Stimulated activated effector memory CD8-positive, alpha-beta T cell treated with anti-CD3 and anti-CD28 coated beads, Interleukin-12 subunit alpha, Interleukin-12 subunit beta, amount 100 ng/mL, for 72 hours (primary cell): Measurements from ENCODE around the gene INPP5D.
"Not testable (repeated sequence)": the region's sequence is repeated elsewhere in the genome, so short reads cannot be mapped to it uniquely, and the experiment has no call there.

Experiments used
- ATAC-seq: fragments of 150-1000 bp; cut with Tn5 transposase; 2 replicates; pipeline ENCODE4 v1.10.0; 2021
- DNase-seq, 2 donors: peaks; one replicate each; pipeline ENCODE4 v3.0.0; 2021 to 2022; ENCODE audit warnings: low spot score in 2 of 2
- H3K27ac Mint-ChIP-seq: one replicate; pipeline ENCODE4 v1.8.0; 2022; ENCODE audit warnings: mild to moderate bottlenecking, mixed read lengths
- H3K36me3 Mint-ChIP-seq: one replicate; pipeline ENCODE4 v1.8.0; 2022; ENCODE audit warnings: mild to moderate bottlenecking, mixed read lengths
- H3K4me1 Mint-ChIP-seq: one replicate; pipeline ENCODE4 v1.8.0; 2022; ENCODE audit warnings: mixed read lengths
- H3K4me3 Mint-ChIP-seq: one replicate; pipeline ENCODE4 v1.8.0; 2022; ENCODE audit warnings: mild to moderate bottlenecking, mixed read lengths
- H3K9me3 Mint-ChIP-seq: one replicate; pipeline ENCODE4 v1.8.0; 2022; ENCODE audit warnings: mixed read lengths

The INPP5D gene

DNA sequence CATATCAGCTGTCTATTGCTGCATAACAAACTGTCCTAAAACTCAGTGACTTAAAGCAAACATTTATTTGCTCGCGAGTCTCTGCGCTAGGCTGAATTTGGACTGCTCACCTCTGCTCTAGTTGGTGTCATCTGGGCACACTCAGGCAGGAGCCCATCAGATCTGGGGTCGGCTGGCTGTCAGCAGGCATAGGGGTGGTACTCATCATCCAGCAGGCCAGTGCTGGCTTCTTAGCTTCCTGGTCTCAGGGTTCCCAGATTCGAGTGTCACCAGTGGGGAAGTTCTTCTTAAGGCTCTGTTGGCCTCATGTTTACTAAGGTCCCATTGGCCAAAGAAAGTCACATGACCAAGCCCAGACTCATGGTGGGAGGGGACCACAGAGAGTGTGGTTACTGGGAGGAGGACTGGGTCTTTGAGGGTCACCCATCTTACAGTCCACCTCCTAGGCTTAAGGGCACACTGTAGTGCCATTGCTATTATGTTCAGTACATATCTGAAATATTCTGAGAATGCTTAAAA lies 119.8 kb downstream of the INPP5D start:
- no peaks in the 10 kb centered on the region for H3K9me3 Mint-ChIP-seq
- DNase-seq (no peak), ATAC-seq (no peak)
- H3K4me1 Mint-ChIP-seq, result peaks cover 27% of the 10 kb centered on the region
- H3K27ac Mint-ChIP-seq, result peak overlapping the region; percentile 74
- H3K36me3 Mint-ChIP-seq, result peaks cover 100% of the 10 kb centered on the region
- no peak overlapping the region for H3K4me3 Mint-ChIP-seq

DNA sequence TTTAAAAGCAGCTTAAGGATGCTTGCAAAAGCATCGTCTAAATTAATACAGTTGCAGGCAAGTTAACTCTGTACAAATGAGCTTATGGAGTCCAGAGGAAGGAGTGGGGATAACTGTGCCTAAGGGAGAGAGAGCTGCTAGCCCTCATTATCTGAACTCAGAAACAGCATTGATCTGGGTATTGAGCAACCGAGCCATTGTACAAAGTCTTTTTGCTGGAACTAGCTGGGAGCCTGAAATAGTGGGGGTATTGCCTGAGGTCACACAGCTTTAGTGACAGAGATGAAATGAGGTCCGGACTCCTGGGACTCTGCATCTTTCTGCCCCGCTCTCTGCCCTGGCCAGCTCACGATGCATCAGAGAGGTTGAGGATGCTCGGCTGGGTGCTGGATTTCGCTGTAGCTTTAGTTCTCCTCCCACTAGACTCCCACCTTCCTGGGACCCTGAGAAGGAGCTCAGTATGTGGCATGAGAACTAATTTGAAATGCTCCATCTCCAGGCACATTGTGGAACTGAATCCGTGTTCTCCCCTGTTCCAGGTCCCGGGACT lies 123.8 kb downstream of the INPP5D start:
- ATAC-seq (no peak), DNase-seq (no peak)
- peak overlapping the region; percentile 46 for H3K27ac Mint-ChIP-seq
- H3K9me3 Mint-ChIP-seq, result no peaks in the 10 kb centered on the region
- no peak overlapping the region for H3K4me3 Mint-ChIP-seq
- peaks cover 15% of the 10 kb centered on the region for H3K4me1 Mint-ChIP-seq
- H3K36me3 Mint-ChIP-seq, result peaks cover 100% of the 10 kb centered on the region

DNA sequence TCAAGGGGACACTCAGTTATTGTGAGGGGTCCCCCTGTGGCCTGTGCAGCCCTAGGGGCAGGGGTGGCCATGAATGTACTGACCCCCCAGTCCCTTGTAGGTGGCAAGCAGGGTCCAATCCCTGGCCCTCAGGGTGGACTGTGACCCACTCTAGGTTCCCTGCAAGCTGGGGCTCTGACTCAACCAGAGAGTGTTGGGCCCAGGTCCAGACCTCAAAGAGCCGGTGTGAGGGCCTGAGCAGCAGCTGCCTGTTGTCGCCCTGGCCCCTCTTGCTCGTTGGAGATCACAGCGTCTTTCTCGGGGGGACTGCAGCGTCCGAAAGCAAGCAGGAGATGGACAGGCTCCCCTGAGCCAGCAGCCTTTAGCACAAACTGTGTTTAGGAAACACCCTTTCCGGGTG lies 124.5 kb downstream of the INPP5D start:
- Mint-ChIP-seq H3K27ac (peak overlapping the region; percentile 46), H3K9me3 (no peaks in the 10 kb centered on the region), H3K4me3 (no peak overlapping the region), H3K36me3 (peaks cover 100% of the 10 kb centered on the region), H3K4me1 (peaks cover 10% of the 10 kb centered on the region)
- ATAC-seq (no peak), DNase-seq (no peak)

DNA sequence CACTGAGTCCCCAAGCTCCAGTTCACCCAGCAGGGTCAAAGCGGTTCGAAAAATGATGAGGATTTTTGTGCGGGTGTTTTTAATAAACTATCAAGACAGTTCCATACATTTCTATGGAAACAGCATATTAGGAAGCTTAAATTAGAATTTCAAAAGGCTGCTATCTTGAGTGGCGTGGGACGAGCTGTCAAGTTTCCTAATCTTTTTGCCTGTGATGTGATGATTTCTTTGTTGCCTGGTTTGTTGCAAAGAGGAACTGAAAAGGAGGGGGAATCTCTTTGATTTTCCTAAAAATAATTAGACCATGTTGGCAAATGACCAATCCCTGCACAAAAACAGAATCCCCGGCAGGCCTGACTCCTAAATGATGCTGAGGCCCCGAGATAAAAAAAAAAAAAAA lies 125.2 kb downstream of the INPP5D start:
- DNase-seq (no peak), ATAC-seq (no peak)
- Mint-ChIP-seq H3K4me1 (peaks cover 10% of the 10 kb centered on the region), H3K27ac (peak overlapping the region; percentile 46), H3K4me3 (no peak overlapping the region), H3K36me3 (peaks cover 100% of the 10 kb centered on the region), H3K9me3 (no peaks in the 10 kb centered on the region)

DNA sequence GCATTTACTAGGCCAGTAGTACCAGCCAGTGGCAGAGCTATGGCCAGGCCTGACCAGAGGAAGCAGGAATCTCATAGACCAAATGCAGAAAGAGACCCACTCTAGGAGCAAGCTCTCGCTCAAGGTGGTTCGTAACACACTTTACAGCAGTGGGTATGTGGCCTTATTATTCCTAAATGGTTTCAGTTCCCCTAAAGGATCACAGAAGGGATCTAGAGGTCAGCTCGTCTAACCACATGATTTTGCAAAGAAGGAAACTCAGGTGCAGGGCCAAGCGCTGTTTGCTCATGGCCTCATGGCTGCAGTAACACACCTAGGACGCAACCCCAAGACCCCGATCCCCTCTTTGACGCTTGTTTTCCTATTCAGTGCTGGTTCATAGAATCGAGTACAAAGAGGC lies 125.8 kb downstream of the INPP5D start:
- Mint-ChIP-seq H3K36me3 (peaks cover 100% of the 10 kb centered on the region), H3K4me3 (no peak overlapping the region), H3K9me3 (no peaks in the 10 kb centered on the region), H3K27ac (peak overlapping the region; percentile 46), H3K4me1 (peaks cover 7% of the 10 kb centered on the region)
- DNase-seq (no peak), ATAC-seq (no peak)

DNA sequence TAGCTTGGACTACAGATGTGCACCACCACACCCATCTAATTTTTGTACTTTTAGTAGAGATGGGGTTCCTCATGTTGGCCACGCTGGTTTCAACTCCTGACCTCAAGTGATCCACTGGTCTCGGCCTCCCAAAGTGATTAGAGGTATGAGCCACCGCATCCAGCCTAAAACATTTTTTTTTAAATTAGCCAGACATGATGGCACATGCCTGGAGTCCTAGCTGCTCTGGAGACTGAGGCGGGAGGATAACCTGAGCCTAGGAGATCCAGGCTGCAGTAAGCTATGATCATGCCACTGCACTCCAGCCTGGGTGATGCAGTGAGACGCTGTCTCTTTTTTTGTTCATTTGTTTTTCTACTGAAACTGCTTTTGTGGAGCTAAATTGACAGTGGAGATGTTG lies 126.7 kb downstream of the INPP5D start:
- H3K4me1 Mint-ChIP-seq, result no peaks in the 10 kb centered on the region
- H3K27ac Mint-ChIP-seq, result peak overlapping the region; percentile 46
- no peak for ATAC-seq
- H3K36me3 Mint-ChIP-seq, result peaks cover 100% of the 10 kb centered on the region
- no peak for DNase-seq
- H3K9me3 Mint-ChIP-seq, result no peaks in the 10 kb centered on the region
- H3K4me3 Mint-ChIP-seq, result no peak overlapping the region

DNA sequence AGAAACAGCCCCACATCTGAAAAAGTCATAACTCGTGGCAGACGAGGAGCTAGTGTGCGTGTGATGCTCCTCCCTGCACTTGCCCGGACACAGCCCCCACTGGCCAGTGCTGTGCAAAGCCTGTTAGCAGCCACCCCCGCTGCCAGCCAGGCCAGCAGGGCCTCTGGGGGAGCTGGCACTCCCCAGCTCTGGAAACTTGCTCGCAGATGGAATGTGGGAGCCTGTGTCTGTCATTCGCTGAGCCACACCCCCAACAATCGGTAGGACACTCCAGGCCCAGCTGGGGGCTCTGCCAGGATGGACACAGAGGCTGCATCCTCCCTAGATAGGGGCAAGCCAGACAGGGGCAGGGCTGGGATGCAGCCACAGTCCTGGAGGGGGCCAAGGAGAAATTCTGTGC lies 128.9 kb downstream of the INPP5D start:
- no peak for DNase-seq
- peak overlapping the region; percentile 46 for H3K27ac Mint-ChIP-seq
- peaks cover 99% of the 10 kb centered on the region for H3K36me3 Mint-ChIP-seq
- no peaks in the 10 kb centered on the region for H3K4me1 Mint-ChIP-seq
- no peak for ATAC-seq
- no peaks in the 10 kb centered on the region for H3K9me3 Mint-ChIP-seq
- no peak overlapping the region for H3K4me3 Mint-ChIP-seq

DNA sequence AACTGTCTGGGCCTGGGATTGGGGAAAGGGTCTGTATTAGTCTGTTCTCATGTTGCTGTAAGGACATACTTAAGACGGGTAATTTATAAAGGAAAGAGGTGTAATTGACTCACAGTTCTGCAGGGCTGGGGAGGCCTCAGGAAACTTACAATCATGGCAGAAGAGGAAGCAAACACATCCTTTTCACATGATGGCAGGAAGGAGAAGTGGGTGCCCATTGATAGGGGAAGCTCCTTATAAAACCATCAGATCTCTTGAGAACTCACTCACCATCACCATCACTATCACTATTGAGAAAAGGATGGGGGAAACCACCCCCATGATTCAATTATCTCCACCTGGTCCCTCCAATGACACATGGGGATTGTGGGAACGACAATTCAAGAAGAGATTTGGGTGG lies 130.9 kb downstream of the INPP5D start:
- Mint-ChIP-seq H3K27ac (peak overlapping the region; percentile 79), H3K36me3 (peaks cover 99% of the 10 kb centered on the region)
- DNase-seq, ATAC-seq, H3K9me3 Mint-ChIP-seq, H3K4me3 Mint-ChIP-seq, H3K4me1 Mint-ChIP-seq: not testable (repeated sequence)

DNA sequence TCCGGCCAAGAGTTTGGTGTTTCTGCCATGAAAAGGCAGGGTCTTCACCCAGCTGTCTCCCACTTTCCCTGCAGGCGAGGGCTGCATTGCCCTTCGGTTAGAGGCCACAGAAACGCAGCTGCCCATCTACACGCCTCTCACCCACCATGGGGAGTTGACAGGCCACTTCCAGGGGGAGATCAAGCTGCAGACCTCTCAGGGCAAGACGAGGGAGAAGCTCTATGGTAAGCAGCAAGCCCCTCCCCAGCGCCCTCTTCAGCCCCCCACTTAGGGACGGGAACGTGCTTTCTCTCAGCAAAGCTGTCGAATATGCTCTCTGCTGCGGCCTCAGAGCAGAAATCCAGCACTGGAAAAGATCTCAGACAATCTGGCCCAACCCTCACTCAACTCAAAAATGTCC lies 133.6 kb downstream of the INPP5D start:
- no peak overlapping the region for H3K4me3 Mint-ChIP-seq
- DNase-seq (no peak), ATAC-seq (no peak)
- H3K4me1 Mint-ChIP-seq, result peaks cover 5% of the 10 kb centered on the region
- peak overlapping the region; percentile 26 for H3K27ac Mint-ChIP-seq
- H3K36me3 Mint-ChIP-seq, result peaks cover 99% of the 10 kb centered on the region
- no peaks in the 10 kb centered on the region for H3K9me3 Mint-ChIP-seq

DNA sequence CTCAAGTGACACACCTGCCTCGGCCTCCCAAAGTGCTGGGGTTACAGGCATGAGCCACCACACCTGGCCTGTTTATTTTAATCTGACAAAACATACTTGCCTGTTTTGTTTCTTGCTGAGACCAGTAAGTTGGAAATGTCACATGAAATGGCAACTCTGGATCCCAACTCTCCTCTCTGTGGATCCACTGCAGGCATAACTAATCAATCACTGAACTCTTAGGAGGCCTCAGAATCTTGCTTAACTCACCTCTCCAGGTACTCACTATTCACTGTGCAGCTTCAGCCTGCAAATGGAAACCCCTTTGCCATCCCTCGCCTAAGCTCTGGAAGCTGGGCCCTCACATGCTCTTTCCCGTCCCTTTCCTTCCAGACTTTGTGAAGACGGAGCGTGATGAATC lies 134.9 kb downstream of the INPP5D start:
- Mint-ChIP-seq H3K27ac (peak overlapping the region; percentile 85), H3K36me3 (peaks cover 99% of the 10 kb centered on the region)
- ATAC-seq, result no peak

DNA sequence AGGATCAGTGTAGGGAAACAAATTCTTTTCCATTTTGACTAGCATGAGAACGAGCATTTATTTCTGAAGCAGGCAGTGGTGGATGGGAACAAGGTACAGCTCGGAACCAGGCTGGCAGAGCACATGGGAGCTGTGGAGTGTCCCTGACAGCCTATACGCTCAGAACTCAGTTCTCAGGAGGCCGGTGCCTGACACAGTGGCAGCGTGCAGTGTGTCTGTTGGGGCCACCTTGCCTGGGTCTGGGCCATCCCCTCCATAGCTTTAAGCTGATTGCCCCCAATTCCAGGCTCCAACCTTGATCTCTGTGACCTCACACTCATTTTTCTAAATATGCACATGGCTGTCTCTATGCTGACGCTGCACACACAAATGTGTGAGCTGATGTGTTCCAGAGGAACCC lies 136.9 kb downstream of the INPP5D start:
- peaks cover 11% of the 10 kb centered on the region for H3K4me1 Mint-ChIP-seq
- ATAC-seq (no peak), DNase-seq (no peak)
- H3K27ac Mint-ChIP-seq, result peak overlapping the region; percentile 85
- H3K4me3 Mint-ChIP-seq, result no peak overlapping the region
- H3K9me3 Mint-ChIP-seq, result no peaks in the 10 kb centered on the region
- H3K36me3 Mint-ChIP-seq, result peaks cover 97% of the 10 kb centered on the region

More for the DNA sequence above, 134.9 kb downstream of the INPP5D start:
- Mint-ChIP-seq H3K4me3 (no peak overlapping the region), H3K4me1 (peaks cover 5% of the 10 kb centered on the region), H3K9me3 (no peaks in the 10 kb centered on the region)
- DNase-seq, result no peak

DNA sequence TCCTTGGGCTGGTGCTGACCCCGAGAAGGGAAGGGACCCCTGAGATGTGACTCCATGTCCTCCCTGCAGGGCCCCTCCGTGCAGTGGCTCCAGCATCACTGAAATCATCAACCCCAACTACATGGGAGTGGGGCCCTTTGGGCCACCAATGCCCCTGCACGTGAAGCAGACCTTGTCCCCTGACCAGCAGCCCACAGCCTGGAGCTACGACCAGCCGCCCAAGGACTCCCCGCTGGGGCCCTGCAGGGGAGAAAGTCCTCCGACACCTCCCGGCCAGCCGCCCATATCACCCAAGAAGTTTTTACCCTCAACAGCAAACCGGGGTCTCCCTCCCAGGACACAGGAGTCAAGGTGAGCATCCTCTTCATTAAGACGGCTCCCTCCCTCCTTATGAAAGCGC lies 137.9 kb downstream of the INPP5D start:
- peaks cover 97% of the 10 kb centered on the region for H3K36me3 Mint-ChIP-seq
- peak overlapping the region; percentile 85 for H3K27ac Mint-ChIP-seq
- no peak overlapping the region for H3K4me3 Mint-ChIP-seq
- H3K9me3 Mint-ChIP-seq, result no peaks in the 10 kb centered on the region
- H3K4me1 Mint-ChIP-seq, result peaks cover 16% of the 10 kb centered on the region
- DNase-seq, result no peak
- ATAC-seq, result no peak

DNA sequence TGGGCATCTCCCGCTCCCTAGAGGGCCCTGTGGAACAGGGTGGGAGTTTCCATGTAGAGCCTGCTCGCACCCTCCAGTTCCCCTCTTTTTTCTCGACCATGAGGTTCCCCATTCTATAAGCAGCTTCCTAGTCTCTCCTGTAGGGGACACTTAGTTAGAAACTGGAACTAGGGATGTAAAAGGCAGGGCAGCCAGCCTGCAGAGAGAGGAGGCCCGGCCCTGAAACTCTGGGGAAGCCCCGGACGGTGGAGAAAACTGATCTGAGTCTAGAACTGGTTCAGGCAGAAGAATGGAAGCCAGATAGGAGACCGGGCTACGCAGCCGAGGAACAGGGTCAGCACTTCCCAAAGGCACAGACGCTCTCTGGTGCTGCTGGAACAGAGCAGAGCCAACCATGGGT lies 139.7 kb downstream of the INPP5D start:
- Mint-ChIP-seq H3K4me3 (no peak overlapping the region), H3K36me3 (peaks cover 95% of the 10 kb centered on the region), H3K4me1 (peaks cover 18% of the 10 kb centered on the region), H3K9me3 (no peaks in the 10 kb centered on the region), H3K27ac (peak overlapping the region; percentile 88)
- ATAC-seq (no peak), DNase-seq (no peak)

DNA sequence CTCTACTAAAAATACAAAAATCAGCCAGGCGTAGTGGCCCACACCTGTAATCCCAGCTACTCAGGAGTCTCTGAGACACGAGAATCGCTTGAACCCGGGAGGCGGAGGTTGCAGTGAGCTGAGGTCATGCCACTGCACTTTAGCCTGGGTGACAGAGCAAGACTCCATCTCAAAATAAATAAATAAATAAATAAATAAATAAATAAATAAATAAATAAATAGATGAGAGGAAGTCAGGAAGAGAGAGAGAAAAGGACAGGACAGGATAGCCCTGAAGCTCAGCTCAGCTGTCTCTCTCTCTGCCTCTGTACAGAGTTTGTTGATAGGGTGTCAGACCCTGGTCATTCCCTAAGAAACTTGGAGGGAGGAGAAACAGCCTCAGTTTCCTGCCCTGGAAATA lies 140.6 kb downstream of the INPP5D start:
- not testable (repeated sequence) for H3K4me3 Mint-ChIP-seq, H3K9me3 Mint-ChIP-seq, DNase-seq, ATAC-seq
- Mint-ChIP-seq H3K36me3 (peaks cover 95% of the 10 kb centered on the region), H3K27ac (peak overlapping the region; percentile 88), H3K4me1 (peaks cover 18% of the 10 kb centered on the region)

DNA sequence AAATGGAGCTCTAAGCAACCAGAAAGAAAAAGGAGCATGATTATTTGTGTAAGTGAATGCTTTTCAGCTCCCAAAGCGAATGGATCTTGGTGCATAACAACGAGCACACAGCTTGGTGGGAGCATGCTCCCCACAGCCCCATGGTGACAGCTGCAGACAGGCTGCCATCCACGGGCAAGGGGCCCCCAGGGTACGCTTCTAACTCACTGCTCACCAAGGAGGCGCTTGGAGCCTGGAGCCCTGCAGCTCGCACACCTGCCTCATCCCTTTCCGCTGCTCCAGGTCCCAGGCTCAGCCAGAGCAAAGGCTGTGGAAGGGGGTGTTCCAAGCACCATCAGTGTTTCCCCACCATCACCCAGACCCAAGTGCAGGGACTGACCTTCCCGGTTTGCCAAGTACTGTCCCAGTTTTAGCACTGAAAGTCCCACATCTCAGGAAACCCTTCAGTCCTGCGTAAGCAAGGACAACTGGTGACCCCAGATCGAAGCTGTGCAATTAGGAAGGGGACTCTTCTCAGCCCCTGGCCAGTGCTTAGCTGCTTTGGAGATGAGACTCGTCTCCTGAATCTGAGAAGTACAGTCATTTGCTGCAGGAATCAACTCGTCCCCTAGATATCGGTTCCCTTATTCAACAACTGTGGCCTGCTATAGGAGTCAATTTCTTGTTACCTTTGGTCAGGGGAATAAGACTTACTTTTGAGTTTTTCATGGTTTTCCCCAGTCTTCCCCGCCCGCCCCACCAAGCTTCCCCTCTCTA lies 141.3 kb downstream of the INPP5D start:
- peak overlapping the region; percentile 88 for H3K27ac Mint-ChIP-seq
- peaks cover 18% of the 10 kb centered on the region for H3K4me1 Mint-ChIP-seq
- H3K36me3 Mint-ChIP-seq, result peaks cover 91% of the 10 kb centered on the region
- ATAC-seq (no peak), DNase-seq (no peak)
- no peaks in the 10 kb centered on the region for H3K9me3 Mint-ChIP-seq
- H3K4me3 Mint-ChIP-seq, result no peak overlapping the region

DNA sequence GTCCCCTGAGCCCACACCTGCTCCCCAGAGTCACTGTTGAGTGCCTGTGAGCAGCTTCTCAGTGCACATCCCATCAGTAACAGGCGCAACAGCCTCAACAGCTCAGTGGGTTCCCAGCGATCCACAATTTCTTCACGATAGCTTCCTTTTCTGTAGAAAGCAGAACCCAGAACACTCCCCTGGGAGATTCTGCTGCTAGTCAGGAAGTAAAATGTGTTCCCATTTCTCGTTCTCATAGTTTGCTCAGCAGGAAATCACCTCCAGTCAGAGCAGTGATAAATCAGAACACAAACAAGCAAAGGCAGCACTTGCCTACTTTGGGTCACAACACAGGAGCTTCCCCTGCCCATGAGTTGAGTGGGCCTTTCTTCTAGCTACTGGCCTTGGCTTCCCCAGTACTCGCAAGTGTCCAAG lies 142.4 kb downstream of the INPP5D start:
- peaks cover 15% of the 10 kb centered on the region for H3K4me1 Mint-ChIP-seq
- peak overlapping the region; percentile 88 for H3K27ac Mint-ChIP-seq
- peaks cover 85% of the 10 kb centered on the region for H3K36me3 Mint-ChIP-seq
- DNase-seq (no peak), ATAC-seq (no peak)
- H3K4me3 Mint-ChIP-seq, result no peak overlapping the region
- H3K9me3 Mint-ChIP-seq, result no peaks in the 10 kb centered on the region
